Putamen (tissue), 1 donor: Measurements from ENCODE around the gene RAB8B.
A peak's percentile ranks its signal among the peaks of the same experiment; 100 is the strongest.

ENCODE experiments used
- DNase-seq: peaks from one replicate; pipeline ENCODE4 v3.0.0-alpha.2; 2016; ENCODE audit warnings: low spot score

RAB8B gene

DNA sequence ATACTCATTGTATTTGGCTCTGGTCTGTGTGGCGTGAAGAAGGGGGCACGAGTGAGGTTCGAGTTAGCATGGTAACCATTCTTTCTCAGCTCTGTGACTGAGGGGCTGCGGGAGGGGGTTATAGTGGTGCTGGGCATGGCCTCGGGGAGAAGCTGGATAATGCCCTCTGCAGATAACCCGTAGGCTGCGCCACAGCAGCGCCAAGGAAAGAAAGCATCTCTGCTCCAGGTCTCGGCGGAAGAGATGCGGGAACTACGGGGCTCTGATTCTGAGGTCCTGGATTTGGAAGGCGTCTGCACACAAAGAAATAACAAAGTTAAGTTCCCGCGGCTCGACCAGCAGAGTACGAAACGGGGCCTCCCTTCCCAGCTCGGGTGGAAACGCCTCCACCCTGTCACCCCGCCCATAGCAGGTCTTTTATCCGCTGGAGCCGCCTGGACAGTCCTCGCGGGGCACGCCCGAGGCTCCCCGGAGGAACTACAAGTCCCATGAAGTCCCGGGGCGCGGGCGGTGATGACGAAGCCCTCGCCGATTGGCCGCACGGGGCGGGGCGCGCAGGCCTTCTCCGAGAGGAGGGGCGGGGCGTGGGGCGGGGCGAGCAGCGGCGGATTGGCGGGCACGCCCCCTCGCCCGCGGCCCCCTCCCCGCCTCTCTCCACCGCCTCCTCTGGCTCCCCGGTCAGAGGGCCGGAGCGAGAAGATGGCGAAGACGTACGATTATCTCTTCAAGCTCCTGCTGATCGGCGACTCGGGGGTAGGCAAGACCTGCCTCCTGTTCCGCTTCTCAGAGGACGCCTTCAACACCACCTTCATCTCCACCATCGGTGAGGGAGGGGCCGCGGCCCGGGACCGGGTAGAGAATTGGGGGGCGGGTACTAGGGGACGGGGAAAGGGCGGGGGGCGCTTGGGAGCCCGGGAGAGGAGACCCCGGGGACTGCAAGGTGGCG is at the start of gene RAB8B:
Gene RAB8B (plus strand): TSS at position 681 of the 946 bp plus-strand sequence. CDS start 19 bp downstream, at position 700.
- DNase-seq, result peak; percentile 96

DNA sequence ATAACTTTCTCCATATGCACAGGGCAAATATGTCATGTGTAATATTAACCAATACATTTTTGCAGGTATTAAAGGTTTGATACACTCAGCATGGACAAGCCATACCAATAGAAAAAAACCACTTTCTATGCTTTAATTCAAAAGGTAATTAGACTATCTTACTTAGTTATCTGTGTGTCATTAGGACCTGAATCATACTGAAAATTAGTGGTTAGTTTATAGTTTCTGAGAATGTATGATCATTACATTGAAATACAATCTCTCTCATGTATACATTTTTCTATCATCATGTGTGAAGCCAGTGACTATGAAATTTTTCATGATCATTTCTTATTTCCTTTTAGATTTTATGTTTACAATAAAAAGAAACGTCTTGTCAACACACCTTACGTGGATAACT is 48.5 kb upstream of the RAB8B start:
- no peak for DNase-seq

GRCh38 chr15:63145426-63145825 is 44.0 kb upstream of the RAB8B start:
- DNase-seq, result no peak

GRCh38 chr15:63146684-63147083 is 42.7 kb upstream of the RAB8B start:
- no peak for DNase-seq

DNA sequence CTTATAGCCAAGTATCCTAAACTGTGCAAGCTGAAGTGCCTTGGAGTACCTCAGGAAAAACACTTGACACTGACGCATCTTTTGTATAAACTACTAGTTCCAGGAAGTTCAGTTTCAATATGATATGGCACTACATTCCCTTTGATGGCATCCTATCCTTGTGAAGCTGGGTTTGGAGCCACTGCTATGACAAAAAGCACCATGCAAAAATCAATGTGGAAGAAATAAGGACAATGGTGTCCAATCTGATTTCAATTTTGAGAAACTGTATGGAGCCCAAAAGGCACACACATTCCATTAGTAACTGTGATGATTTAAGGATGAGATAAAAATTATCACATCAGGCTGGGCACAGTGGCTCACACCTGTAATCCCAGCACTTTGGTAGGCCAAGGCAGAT is 37.7 kb upstream of the RAB8B start:
- DNase-seq, result no peak

- no peak for DNase-seq
These were observed 33.9 kb upstream of the RAB8B start for GRCh38 chr15:63155486-63155885.

DNA sequence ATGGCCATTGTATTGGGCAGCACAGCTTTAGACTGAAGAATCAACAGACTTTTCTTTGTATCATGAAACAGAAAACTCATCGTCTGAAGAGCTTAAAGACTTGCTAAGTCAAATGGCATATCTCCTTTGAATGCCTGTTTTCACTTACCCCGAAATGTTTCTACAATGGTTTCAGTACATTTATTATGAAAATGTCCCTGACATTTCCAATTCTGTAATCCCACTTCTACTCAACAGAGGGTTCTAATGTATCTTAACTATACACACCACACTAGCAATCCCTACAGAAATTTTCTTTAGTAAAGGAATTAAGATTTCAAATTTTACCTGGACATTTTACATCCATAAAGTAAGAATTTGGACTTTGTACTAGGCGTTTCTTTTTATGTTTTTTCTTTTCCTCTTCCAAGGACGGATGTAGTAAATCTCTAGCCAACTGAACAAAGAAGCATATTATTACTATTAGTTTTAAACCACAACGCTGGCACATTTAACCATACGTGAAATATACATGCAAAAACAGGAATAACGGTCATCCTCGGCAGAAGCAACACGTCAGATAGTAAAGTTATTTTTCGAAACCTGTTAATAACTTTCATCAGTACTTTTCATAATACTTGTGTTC is 33.2 kb upstream of the RAB8B start:
- DNase-seq, result peak; percentile 14

DNA sequence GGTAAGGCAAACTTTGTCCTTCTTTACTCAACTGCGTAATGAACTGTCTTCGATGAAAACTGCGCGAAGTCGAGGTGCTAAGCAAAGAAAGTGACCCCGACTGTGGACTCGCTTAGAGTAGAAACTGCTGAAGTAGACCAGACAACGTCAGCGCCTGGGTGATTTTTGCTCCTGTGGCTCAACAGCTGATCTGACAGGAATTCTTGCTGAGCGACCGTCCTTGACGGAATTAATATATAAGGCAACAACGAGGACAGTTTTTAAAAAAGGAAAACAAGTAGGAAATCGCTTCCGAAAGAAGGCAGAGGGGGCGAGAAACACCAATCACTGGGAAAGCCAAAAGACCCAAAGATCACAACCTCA is 32.7 kb upstream of the RAB8B start:
- peak; percentile 17 for DNase-seq

DNA sequence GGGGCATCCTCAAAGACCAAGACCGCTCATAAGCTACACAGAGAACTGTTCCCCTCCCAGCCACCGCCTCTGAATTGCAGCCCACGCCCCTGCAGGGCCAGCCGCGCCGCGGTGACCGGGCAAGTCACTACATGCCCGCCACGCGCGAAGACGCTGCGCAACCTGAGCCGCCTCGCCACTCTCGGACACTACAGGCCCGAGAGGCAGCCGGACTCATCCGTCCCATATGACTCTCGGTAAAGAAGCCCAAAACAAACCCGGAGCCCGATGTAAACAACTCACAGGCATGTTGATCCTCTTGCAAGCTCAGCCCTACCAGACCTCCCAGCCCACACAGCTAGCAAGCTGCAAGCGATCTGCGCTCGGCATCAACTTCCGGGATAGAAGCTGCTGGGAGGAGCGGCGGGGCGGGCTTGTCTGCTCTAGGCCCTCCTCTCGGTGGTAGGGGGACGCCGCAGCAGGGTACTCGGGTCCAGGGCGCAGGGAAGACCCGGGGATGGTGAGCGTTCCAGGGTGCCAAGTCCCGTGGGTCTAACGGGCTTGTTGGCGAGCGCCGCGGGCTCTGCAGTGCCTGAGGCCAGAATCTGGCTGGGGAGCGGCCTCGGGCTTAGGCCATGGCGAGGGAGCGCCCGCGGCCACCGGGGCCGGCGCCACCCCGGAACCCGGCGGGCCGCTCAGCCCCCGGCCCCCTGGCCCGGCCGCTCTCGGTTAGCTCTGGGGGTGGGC is 32.1 kb upstream of the RAB8B start, which contains the start of gene RPS27L:
Gene RPS27L (minus strand): TSS at position 360 of the 726 bp plus-strand sequence. CDS start 72 bp downstream, at position 288.
- peak; percentile 92 for DNase-seq

DNA sequence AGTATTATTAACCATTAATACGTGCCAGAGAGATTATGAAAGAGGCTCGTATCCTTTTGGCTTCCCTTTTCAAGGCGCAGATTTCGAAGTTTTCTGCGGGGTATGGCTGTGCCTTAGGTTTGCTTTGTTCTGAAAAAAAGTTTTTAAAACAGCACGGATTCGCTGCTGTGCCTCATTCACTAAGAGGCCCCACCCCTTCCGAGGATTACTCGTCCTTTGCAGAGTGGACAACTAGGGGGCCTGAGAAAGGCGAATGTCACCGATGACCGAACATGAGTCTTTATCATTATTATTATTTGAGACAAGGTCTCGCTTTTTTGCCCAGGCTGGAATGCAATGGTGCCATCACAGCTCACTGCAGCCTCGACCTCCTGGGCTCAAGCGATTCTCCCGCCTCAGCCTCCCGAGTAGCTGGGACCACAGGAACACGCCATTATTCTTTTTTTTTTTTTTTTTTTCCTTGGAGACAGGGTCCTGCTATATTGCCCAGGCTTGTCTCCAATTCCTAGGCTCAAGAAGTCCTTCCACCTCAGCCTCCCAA is 31.4 kb upstream of the RAB8B start:
- peak; percentile 50 for DNase-seq

DNA sequence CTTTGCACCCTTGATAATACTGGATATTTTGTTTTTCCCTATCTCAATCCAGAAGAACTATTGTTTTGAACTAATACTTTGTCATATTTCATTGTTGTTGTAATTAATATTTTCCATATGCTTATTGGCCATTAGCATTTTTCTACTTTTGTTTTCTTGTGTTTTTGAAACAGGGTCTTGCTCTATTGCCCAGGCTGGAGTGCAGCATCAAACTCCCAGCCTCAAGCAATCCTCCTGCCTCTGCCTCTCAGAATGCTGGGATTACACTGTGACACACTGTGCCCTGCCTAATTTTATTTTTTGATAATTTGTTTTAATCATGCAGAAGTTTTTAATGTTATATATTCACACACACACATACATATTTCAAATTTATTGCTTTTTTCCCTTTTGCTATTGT is 28.8 kb upstream of the RAB8B start:
- no peak for DNase-seq

DNA sequence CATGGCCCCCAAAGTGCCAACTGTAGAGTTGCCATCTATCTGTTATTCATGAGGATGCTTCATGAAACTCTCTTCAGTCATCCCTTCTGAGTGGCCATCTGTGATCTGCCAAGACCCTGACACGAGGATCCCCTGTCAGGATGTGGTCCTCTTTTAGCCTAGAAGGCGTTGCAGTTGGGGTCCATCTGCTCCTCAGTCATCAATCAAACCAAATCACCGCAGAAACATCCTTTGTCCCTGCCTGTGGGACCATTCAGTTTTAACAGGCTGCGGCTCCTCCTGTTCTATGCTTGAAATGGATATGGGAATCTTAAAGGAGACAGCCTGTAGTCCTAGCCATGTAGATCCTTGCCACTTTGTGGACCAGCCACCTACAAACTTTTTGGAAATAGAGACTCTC is 26.2 kb upstream of the RAB8B start:
- no peak for DNase-seq

DNA sequence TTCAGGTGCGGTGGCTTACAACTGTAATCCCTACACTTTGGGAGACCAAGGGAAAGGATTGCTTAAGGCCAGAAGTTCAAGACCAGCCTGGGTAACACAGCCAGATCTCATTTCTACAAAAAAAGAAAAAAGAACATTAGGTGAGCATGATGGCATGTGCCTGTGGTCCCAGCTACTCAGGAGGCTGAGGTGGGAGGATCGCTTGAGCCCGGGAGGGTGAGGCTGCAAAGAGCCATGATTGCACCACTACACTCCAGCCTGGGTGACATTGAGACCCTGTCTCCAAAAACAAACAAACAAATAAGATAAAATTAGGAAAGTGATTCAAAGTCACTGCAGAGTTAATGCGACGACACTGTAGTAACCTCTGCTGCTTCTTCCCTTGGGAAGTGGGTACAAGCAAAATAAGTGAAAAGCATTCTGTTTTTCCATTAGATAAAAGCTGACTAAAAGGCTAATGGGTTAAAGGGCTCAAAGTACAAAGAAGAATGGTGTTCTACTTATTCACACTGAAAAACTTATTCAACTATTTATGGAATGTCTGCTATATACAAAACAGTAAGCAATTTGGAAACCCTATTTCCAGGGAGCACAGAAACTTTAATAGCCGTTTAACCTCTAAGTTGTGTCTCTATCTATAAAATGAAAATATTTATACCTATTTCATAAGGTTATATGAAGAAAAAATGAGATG is 24.1 kb upstream of the RAB8B start:
- DNase-seq, result no peak

GRCh38 chr15:63166219-63166618 is 23.2 kb upstream of the RAB8B start:
- DNase-seq, result no peak

DNA sequence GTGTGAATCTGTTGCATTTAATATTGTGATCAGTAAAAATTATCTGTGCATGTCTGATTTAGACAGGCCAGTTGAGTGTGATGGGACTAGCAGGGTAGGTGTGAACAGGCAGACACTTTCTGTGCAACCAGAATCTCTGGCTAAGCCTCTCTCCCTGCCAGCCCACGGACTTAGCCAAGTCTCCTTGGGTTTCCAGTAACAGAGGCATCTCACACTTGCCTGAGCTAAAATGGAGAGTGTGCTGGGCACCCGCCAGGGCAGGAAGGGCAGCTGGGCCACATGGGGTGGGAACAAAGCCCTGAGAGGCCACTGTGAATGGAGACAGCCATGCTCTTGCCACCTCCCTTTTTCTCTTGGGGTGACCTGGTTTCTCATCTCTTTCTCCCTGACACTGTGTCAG is 19.6 kb upstream of the RAB8B start:
- DNase-seq, result no peak

- DNase-seq, result no peak
These were observed 17.0 kb upstream of the RAB8B start for GRCh38 chr15:63172376-63172775.

GRCh38 chr15:63172851-63173451 is 16.5 kb upstream of the RAB8B start:
- peak; percentile 68 for DNase-seq

DNA sequence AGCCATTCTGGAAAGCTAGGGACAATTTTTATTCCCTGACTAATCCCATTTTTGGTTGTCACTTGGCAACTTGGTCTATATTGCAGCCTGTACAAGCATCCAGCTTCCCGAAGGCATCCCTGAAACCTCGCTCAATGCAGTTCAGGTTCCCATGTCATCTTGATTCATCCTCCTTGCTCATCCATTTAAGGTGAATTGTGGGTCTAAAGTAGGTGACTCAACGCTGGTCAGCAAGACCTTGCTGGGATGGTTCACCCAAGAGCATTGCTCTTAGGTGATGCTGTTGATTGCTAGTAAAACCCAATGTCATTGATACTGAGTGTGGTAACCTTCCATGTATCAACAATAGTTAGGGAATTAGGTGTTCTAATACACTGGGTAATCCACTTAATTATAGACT is 13.1 kb upstream of the RAB8B start:
- no peak for DNase-seq

- DNase-seq, result no peak
These were observed 11.4 kb upstream of the RAB8B start for GRCh38 chr15:63178034-63178433.

GRCh38 chr15:63180746-63181145 is 8.7 kb upstream of the RAB8B start:
- DNase-seq, result no peak

DNA sequence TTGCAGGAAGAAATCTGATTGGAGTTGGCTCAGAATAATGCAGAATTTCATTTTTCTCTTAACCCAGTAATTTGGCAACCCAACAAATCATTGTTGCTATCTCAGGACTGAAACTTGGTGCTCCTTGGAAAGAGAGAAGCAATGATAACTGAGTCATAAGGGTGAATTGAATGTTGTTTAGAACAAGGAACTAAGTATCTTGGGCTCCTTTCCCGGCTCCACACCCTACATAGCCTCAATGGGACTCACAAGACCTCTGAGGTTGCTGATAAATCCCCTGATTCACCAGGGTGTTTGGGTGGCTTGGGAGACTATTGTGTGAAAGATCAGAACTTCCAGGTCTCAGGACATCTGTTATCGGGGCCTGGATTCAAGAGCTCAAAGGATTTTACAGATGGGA is 7.8 kb upstream of the RAB8B start:
- DNase-seq, result no peak
